ENCODE data around the gene SETD5.

SETD5 gene

GRCh38 chr3:9525078-9525477, 127.7 kb downstream of the SETD5 start:
- no peak for DNase-seq

Data from NCI-H2029 treated with DMSO at 0.1 percent for 48 hours (cell line).